HG02610 (cell line): ENCODE data around the gene CRHBP.
A peak's percentile ranks its signal among the peaks of the same experiment; 100 is the strongest.
"Not testable (repeated sequence)": the region's sequence is repeated elsewhere in the genome, so short reads cannot be mapped to it uniquely, and the experiment has no call there.

Experiments
- ATAC-seq: cut with Tn5 transposase; IDR thresholded peaks from one replicate; pipeline ENCODE4 v1.9.1; 2021; ENCODE audit warnings: mild to moderate bottlenecking, moderate library complexity; ENCODE audit not compliant: unreplicated experiment

Gene CRHBP

GRCh38 chr5:76952795-76953536 is at the start of gene CRHBP:
Gene CRHBP (plus strand): TSS chr5:76953045. CDS start chr5:76953135, 90 bp downstream.
- ATAC-seq, result no peak

- ATAC-seq, result no peak
Observed at GRCh38 chr5:76908166-76908565, 44.7 kb upstream of the CRHBP start.

GRCh38 chr5:76910344-76910933 is 42.4 kb upstream of the CRHBP start:
- not testable (repeated sequence) for ATAC-seq

GRCh38 chr5:76914671-76915070 is 38.2 kb upstream of the CRHBP start:
- ATAC-seq, result not testable (repeated sequence)

GRCh38 chr5:76918539-76918938 is 34.3 kb upstream of the CRHBP start:
- no peak for ATAC-seq

GRCh38 chr5:76920491-76920890 is 32.4 kb upstream of the CRHBP start:
- ATAC-seq, result no peak

- ATAC-seq, result no peak
Observed at GRCh38 chr5:76926329-76927105, 26.3 kb upstream of the CRHBP start.

- no peak for ATAC-seq
Observed at GRCh38 chr5:76927961-76928360, 24.9 kb upstream of the CRHBP start.

GRCh38 chr5:76930083-76930482 is 22.8 kb upstream of the CRHBP start:
- ATAC-seq, result no peak

- ATAC-seq, result peak; percentile 26
Observed at GRCh38 chr5:76938177-76938576, 14.7 kb upstream of the CRHBP start.

- ATAC-seq, result no peak
Observed at GRCh38 chr5:76941000-76941399, 11.8 kb upstream of the CRHBP start.

- ATAC-seq, result no peak
Observed at GRCh38 chr5:76941442-76941841, 11.4 kb upstream of the CRHBP start.

- no peak for ATAC-seq
Observed at GRCh38 chr5:76942581-76942980, 10.3 kb upstream of the CRHBP start.

- no peak for ATAC-seq
Observed at GRCh38 chr5:76943006-76943405, 9.8 kb upstream of the CRHBP start.

GRCh38 chr5:76944638-76945037 is 8.2 kb upstream of the CRHBP start:
- no peak for ATAC-seq

- not testable (repeated sequence) for ATAC-seq
Observed at GRCh38 chr5:76945238-76945637, 7.6 kb upstream of the CRHBP start.

- no peak for ATAC-seq
Observed at GRCh38 chr5:76946090-76946489, 6.8 kb upstream of the CRHBP start.

GRCh38 chr5:76947082-76947503 is 5.8 kb upstream of the CRHBP start:
- ATAC-seq, result no peak

GRCh38 chr5:76953551-76954382 is 922 bp downstream of the CRHBP start:
- ATAC-seq, result no peak

- no peak for ATAC-seq
Observed at GRCh38 chr5:76954383-76954763, 1.5 kb downstream of the CRHBP start.

GRCh38 chr5:76956033-76956432 is 3.2 kb downstream of the CRHBP start:
- ATAC-seq, result no peak
